HFFc6 (cell line): Measurements from ENCODE around the gene SLC12A9. TPM values are rescaled to one million over a fixed set of nuclear protein-coding genes. Genes with fewer than 3 reads are reported as not detected.

ENCODE experiments used
- DNase-seq: peaks from one replicate; pipeline ENCODE4 v3.0.0-alpha.2; 2018
- H3K27ac Mint-ChIP-seq: 2 replicates; pipeline ENCODE4 v1.8.0; 2020; ENCODE audit warnings: mild to moderate bottlenecking, mixed read lengths
- H3K27me3 Mint-ChIP-seq: 2 replicates; pipeline ENCODE4 v1.8.0; 2021; ENCODE audit warnings: mild to moderate bottlenecking, moderate library complexity, mixed read lengths; ENCODE audit not compliant: insufficient read depth
- H3K36me3 Mint-ChIP-seq: 2 replicates; pipeline ENCODE4 v1.8.0; 2021; ENCODE audit warnings: low read depth, mixed read lengths
- H3K4me1 Mint-ChIP-seq: 2 replicates; pipeline ENCODE4 v1.8.0; 2020; ENCODE audit warnings: low read depth, mixed read lengths
- H3K4me3 Mint-ChIP-seq: 2 replicates; pipeline ENCODE4 v1.8.0; 2020; ENCODE audit warnings: mild to moderate bottlenecking, moderate library complexity, mixed read lengths
- H3K9me3 Mint-ChIP-seq: 2 replicates; pipeline ENCODE4 v1.8.0; 2020; ENCODE audit warnings: mild to moderate bottlenecking, mixed read lengths
- long read RNA-seq: library from polyadenylated mRNA; unstranded; transcript quantifications from one replicate; pipeline ENCODE4 v2.0.0, GENCODE V29; 2019
- total RNA-seq, 6 experiments: library from RNA; stranded (reverse); fragmentation: NEBNext Ultra II Directional; extraction: Animal tissue kit (Norgen Biotek cat#: 25700); gene quantifications; 2 replicates in 1 of 6; 3 replicates in 5 of 6; pipeline ENCODE4 v1.2.3, GENCODE V29; 2021
- TF ChIP-seq, protein P1 (sequence below): fragments of 200-600 bp; sonication (generic); IDR thresholded peaks from 2 replicates; pipeline ENCODE4 v1.5.0; 2021; ENCODE audit warnings: antibody characterized with exemption, mild to moderate bottlenecking

The SLC12A9 gene, protein sequence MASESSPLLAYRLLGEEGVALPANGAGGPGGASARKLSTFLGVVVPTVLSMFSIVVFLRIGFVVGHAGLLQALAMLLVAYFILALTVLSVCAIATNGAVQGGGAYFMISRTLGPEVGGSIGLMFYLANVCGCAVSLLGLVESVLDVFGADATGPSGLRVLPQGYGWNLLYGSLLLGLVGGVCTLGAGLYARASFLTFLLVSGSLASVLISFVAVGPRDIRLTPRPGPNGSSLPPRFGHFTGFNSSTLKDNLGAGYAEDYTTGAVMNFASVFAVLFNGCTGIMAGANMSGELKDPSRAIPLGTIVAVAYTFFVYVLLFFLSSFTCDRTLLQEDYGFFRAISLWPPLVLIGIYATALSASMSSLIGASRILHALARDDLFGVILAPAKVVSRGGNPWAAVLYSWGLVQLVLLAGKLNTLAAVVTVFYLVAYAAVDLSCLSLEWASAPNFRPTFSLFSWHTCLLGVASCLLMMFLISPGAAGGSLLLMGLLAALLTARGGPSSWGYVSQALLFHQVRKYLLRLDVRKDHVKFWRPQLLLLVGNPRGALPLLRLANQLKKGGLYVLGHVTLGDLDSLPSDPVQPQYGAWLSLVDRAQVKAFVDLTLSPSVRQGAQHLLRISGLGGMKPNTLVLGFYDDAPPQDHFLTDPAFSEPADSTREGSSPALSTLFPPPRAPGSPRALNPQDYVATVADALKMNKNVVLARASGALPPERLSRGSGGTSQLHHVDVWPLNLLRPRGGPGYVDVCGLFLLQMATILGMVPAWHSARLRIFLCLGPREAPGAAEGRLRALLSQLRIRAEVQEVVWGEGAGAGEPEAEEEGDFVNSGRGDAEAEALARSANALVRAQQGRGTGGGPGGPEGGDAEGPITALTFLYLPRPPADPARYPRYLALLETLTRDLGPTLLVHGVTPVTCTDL
- total RNA-seq, result 10 to 100 TPM; 19.3 to 26.2 (median 21.7) TPM
- long read RNA-seq, partial matches to known transcripts, result 0 of 3 reads
- long read RNA-seq, other reads (novel, unspliced or antisense), result 2 of 3 reads

DNA sequence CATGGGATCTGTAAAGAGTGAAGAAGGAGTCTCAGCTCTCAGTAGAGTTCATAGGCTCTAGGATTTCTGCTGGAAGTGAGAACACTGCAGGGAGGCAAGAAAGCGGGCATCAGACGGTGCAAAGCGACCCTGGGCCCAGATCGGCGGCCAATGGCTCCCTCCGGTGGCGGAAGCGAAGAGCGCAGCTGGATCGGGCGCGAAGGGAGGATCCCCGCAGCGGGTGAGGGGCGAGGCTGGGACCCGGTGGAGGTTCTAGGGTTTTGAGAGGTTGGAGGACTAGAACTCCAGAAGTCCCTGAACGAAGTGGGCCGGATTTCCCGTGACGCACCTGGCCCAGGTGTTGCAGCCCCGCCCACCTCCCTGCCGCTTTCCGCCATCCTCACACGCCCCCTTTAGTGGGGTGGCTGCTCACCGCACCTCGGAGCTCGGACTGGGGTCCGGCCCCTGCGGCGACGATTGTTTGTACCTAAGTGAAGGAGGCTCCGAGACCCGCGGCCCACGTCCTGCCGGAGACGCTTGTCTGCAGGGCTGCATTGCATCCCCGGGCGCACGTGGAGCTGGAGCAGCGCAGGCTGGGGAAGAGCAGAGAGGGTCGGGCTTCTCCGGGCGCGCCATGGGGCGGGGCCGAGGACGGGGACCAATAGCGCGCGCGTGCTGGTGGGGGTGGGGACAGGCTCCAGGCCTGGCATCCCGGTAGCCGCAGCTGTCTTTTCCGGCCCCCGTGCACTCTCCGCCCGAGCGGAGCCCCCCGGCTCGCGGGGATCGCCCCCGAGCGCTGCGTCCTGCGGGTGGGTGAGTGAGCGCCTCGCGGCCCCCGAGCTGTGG, at the start of gene SLC12A9:
SLC12A9 (plus strand) TSS at position 666 of the 825 bp plus-strand sequence. CDS start 1,485 bp downstream, outside the sequence.
- no peaks in the 10 kb centered on the region for H3K9me3 Mint-ChIP-seq
- H3K36me3 Mint-ChIP-seq, result peaks cover 2% of the 10 kb centered on the region
- H3K27me3 Mint-ChIP-seq, result no peaks in the 10 kb centered on the region; the same call in 1 of the 2 replicates
- TF ChIP-seq, protein P1, sequence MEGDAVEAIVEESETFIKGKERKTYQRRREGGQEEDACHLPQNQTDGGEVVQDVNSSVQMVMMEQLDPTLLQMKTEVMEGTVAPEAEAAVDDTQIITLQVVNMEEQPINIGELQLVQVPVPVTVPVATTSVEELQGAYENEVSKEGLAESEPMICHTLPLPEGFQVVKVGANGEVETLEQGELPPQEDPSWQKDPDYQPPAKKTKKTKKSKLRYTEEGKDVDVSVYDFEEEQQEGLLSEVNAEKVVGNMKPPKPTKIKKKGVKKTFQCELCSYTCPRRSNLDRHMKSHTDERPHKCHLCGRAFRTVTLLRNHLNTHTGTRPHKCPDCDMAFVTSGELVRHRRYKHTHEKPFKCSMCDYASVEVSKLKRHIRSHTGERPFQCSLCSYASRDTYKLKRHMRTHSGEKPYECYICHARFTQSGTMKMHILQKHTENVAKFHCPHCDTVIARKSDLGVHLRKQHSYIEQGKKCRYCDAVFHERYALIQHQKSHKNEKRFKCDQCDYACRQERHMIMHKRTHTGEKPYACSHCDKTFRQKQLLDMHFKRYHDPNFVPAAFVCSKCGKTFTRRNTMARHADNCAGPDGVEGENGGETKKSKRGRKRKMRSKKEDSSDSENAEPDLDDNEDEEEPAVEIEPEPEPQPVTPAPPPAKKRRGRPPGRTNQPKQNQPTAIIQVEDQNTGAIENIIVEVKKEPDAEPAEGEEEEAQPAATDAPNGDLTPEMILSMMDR, result peak; percentile 96
- peak within 1 kb of the TSS; percentile 45 for H3K27ac Mint-ChIP-seq
- peak; percentile 84 for DNase-seq
- peak within 1 kb of the TSS; percentile 93 for H3K4me3 Mint-ChIP-seq
- peaks cover 5% of the 10 kb centered on the region for H3K4me1 Mint-ChIP-seq

DNA sequence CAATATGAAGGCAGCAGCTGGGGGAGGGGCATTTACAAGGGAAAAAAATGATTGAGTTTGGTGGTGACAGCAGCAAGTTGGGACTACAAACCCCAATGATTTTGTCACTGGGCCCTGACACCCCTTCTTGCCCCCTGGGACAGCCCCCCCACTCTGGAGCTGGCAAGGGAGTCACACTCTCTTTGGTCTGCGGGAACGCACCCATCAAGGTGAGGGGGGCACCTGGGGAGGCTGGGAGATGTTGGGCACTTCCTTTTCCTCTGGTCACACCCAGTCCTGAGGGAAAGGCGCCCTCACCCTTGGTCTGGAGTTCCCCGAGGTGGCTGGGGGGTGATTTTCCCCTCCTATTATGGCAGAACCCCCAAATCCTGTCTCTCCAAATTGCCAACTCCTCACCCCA, 49.6 kb upstream of the SLC12A9 start:
- TF ChIP-seq, protein P1, result no peak
- Mint-ChIP-seq H3K4me1 (peaks cover 46% of the 10 kb centered on the region), H3K27ac (peak overlapping the region; percentile 58; the same call in 1 of the 2 replicates), H3K4me3 (peak overlapping the region; percentile 64), H3K27me3 (peaks cover 15% of the 10 kb centered on the region), H3K36me3 (peaks cover 5% of the 10 kb centered on the region), H3K9me3 (no peaks in the 10 kb centered on the region)
- DNase-seq, result no peak

DNA sequence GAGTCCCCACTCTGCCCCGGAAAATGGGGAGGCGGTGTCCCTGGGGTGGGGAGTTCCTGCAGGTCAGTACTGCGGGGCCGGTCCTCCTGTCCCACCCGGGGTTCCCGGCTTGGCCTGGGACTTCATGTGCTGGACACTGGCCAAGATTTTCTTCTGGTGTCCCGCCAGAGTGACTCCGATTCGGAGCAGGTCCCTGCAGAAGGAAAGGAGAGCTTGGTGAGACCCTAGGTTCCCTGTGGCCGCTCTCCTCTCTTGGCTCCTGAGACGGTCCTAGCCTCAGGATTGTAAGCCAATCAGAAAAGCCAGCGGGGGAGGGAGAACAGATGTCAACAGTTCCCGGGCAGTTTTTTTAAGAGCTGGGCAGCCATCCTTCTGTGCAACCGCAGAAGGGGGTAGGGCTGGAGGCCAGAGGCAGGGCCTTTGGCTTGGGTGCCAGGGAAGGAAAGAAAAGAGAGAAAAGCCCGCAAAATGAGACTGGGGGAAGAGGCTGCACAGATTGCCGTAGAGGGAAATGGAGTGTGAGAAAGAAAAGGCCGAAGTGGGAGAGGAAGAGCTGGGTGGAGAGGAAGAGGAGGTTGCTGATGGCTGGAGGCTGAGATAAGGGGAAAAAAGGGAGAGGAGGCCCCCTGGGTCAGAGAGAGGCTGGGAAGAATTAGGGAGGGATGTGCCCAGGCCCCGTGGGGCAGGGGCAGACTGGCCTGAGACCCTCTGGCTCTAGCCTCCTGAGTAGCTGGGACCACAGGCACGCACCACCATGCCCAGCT, 48.9 kb upstream of the SLC12A9 start:
- Mint-ChIP-seq H3K27me3 (peaks cover 10% of the 10 kb centered on the region), H3K27ac (peak overlapping the region; percentile 29), H3K9me3 (no peaks in the 10 kb centered on the region), H3K4me1 (peaks cover 46% of the 10 kb centered on the region), H3K36me3 (peaks cover 7% of the 10 kb centered on the region), H3K4me3 (peak overlapping the region; percentile 64)
- TF ChIP-seq, protein P1, result no peak
- DNase-seq, result peak; percentile 87

DNA sequence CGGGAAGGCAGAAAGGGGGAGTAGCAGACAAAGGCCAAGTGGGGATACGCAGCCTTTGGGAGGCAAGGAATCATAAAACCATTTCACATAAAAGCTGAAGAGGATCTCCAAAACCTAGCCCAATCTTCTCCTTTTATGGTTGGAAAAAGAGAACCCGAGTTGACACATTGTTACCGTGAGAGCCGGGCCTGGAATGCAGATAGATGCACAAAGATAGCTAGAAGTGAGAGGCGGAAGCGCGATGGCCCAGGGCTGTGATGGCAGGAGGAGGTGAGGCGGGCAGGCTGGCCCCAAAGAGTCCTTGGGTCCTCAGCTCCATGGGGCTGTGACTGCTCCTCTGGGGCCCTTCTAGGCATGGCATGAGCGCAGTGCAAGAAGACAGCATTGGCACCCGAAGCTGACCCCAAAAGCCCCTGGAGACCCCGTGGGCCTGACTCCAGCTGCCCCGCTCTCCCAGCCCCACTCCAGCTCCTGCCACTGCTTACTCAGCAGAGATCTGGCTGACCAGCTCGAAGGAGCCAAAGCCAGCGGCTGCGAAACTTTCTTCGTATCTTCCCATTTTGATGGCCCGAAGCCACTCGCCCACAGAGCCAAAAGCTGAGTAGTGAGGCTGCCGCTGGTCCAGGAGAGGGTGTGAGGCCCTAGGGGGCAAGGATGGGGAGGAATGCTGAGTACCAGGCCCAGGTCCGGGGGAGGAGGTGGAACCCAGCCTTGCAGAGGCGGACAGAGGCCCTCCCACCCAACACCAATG, 47.7 kb upstream of the SLC12A9 start:
- Mint-ChIP-seq H3K36me3 (peaks cover 10% of the 10 kb centered on the region), H3K4me3 (no peak overlapping the region; the same call in 1 of the 2 replicates), H3K9me3 (no peaks in the 10 kb centered on the region), H3K27ac (no peak overlapping the region; the same call in 1 of the 2 replicates), H3K27me3 (peaks cover 8% of the 10 kb centered on the region), H3K4me1 (peaks cover 41% of the 10 kb centered on the region)
- TF ChIP-seq, protein P1, result no peak
- DNase-seq, result no peak
